K562 (cell line): ENCODE measurements around the gene SLC1A4. TPM values are rescaled to one million over a fixed set of nuclear protein-coding genes. Genes with fewer than 3 reads are reported as not detected.

Experiments used
- ATAC-seq: fragments of 200-7000 bp; cut with Tn5 transposase; 3 replicates; pipeline ENCODE4 v1.9.1; 2020; ENCODE audit warnings: moderate library complexity
- BruUV-seq: library from RNA; stranded (reverse); fragments of 400-500 nt; replicated peaks from 2 replicates; lab custom pipeline; 2021; lab: Mats Ljungman, UMichigan
- CTCF ChIA-PET: fragments of 300-600 bp; formaldehyde crosslinking; extraction: SDS; loops from one replicate; lab custom pipeline; 2021; ENCODE audit warnings: low intra/inter-chr PET ratio; lab: Yijun Ruan, JAX
- POLR2A ChIA-PET: fragments of 300-600, 350-650 bp; sonication (Branson Sonifier 250); formaldehyde crosslinking; extraction: SDS; loops from one replicate; lab custom pipeline; 2021; ENCODE audit warnings: antibody characterized with exemption, inconsistent platforms; lab: Yijun Ruan, JAX
- DNase-seq, 4 experiments: peaks; one replicate each; pipeline versions ENCODE4 v3.0.0 to v3.0.0-alpha.2; 2011 to 2018; ENCODE audit warnings: low spot score in 3 of 4, mixed read lengths in 3 of 4; ENCODE audit errors: extremely low read depth in 1 of 4
- FAIRE-seq: peaks from 2 replicates; lab custom pipeline; 2011; peaks lifted over from hg19 to GRCh38; lab: Jason Lieb, UNC
- H2AFZ ChIP-seq: 2 replicates; pipeline ENCODE4 v1.6.0; 2011; ENCODE audit warnings: low read depth, low read length, control low read depth, inconsistent platforms
- H3K27ac ChIP-seq: fragments of 200-600 bp; 3 replicates; pipeline ENCODE4 v1.8.0; 2011; ENCODE audit warnings: low read depth, mild to moderate bottlenecking, control low read depth, inconsistent platforms, low read length, moderate library complexity, mixed read lengths; ENCODE audit errors: extremely low read depth
- H3K27me3 ChIP-seq, 2 experiments: fragments of 300-600 bp in 1 of 2; 2 replicates in 1 of 2; 3 replicates in 1 of 2; pipeline versions ENCODE4 v1.6.0 to v1.8.0; 2011; ENCODE audit warnings: inconsistent platforms in 2 of 2, low read length in 2 of 2, mild to moderate bottlenecking in 1 of 2, mixed read lengths in 1 of 2, moderate library complexity in 1 of 2; ENCODE audit not compliant: control insufficient read depth in 2 of 2, insufficient read depth in 2 of 2
- H3K36me3 ChIP-seq: fragments of 300-600 bp; 3 replicates; pipeline ENCODE4 v1.8.0; 2011; ENCODE audit warnings: mild to moderate bottlenecking, low read length, inconsistent platforms; ENCODE audit not compliant: control insufficient read depth, insufficient read depth
- H3K4me1 ChIP-seq, 2 experiments: fragments of 200-600 bp in 1 of 2; replicated peaks in 1 of 2; 2 replicates in 1 of 2; 3 replicates in 1 of 2; pipeline versions ENCODE4 v1.5.1 to v1.8.0; 2011; ENCODE audit warnings: inconsistent platforms in 2 of 2, low read length in 2 of 2, mild to moderate bottlenecking in 1 of 2, mixed read lengths in 1 of 2, moderate library complexity in 1 of 2; ENCODE audit not compliant: control insufficient read depth in 2 of 2, insufficient read depth in 2 of 2
- H3K4me2 ChIP-seq: 2 replicates; pipeline ENCODE4 v1.6.1; 2011; ENCODE audit warnings: low read length, control low read depth, inconsistent platforms, mixed read lengths; ENCODE audit not compliant: insufficient read depth
- H3K4me3 ChIP-seq: fragments of 200-600 bp; sonication (generic), shearing (Covaris generic); 2 replicates; pipeline ENCODE4 v1.5.1; 2016; ENCODE audit warnings: control low read depth, inconsistent platforms
- H3K79me2 ChIP-seq: fragments of 200-600 bp; 3 replicates; pipeline ENCODE4 v1.8.0; 2011; ENCODE audit warnings: low read length, inconsistent platforms; ENCODE audit not compliant: control insufficient read depth, insufficient read depth
- H3K9ac ChIP-seq, 2 experiments: 2 replicates each; pipeline versions ENCODE4 v1.6.0 to v1.6.1; 2011; ENCODE audit warnings: low read depth in 2 of 2, low read length in 2 of 2, control low read depth in 1 of 2, inconsistent platforms in 1 of 2, mild to moderate bottlenecking in 1 of 2, mixed read lengths in 1 of 2; ENCODE audit not compliant: insufficient read depth in 1 of 2
- H3K9me1 ChIP-seq: one replicate; pipeline ENCODE4 v1.6.0; 2011; ENCODE audit warnings: inconsistent platforms, mild to moderate bottlenecking, low read length, moderate library complexity; ENCODE audit not compliant: control insufficient read depth, insufficient read depth
- H3K9me3 ChIP-seq: replicated peaks from 2 replicates; pipeline ENCODE4 v1.5.1; 2011; ENCODE audit warnings: low read depth, low read length, inconsistent platforms; ENCODE audit not compliant: control insufficient read depth, insufficient read depth
- H4K20me1 ChIP-seq: replicated peaks from 2 replicates; pipeline ENCODE4 v1.6.1; 2011; ENCODE audit warnings: low read length, inconsistent platforms, mixed read lengths; ENCODE audit not compliant: control insufficient read depth, insufficient read depth
- MAZ ChIP-seq, 2 experiments: fragments of 450-650 bp in 1 of 2; sonication (generic) in 1 of 2; formaldehyde crosslinking; IDR thresholded peaks in 1 of 2; conservative IDR thresholded peaks in 1 of 2; 2 replicates each; pipeline versions ENCODE4 v1.4.0 to v1.5.0; 2020; ENCODE audit warnings: mild to moderate bottlenecking in 1 of 2, missing genetic modification reagents in 1 of 2
- NBN ChIP-seq: fragments of 450-650 bp; IDR thresholded peaks from 2 replicates; pipeline ENCODE4 v1.6.1; 2016; ENCODE audit warnings: low read depth, mild to moderate bottlenecking
- PHF20 ChIP-seq: fragments of 450-650 bp; IDR thresholded peaks from 2 replicates; pipeline ENCODE4 v1.6.1; 2018; ENCODE audit not compliant: partially characterized antibody
- SMARCE1 ChIP-seq: fragments of 450-650 bp; IDR thresholded peaks from 2 replicates; pipeline ENCODE4 v1.7.1; 2016; ENCODE audit warnings: mild to moderate bottlenecking
- TGIF2 ChIP-seq: sonication (generic); formaldehyde crosslinking; IDR thresholded peaks from 2 replicates; pipeline ENCODE4 v1.8.1; 2022; ENCODE audit warnings: mild to moderate bottlenecking, missing genetic modification reagents, moderate library complexity
- ZC3H4 ChIP-seq: sonication (generic); formaldehyde crosslinking; IDR thresholded peaks from 2 replicates; pipeline ENCODE4 v1.9.0; 2021; ENCODE audit warnings: missing genetic modification reagents, borderline replicate concordance
- ZZZ3 ChIP-seq: fragments of 450-650 bp; IDR thresholded peaks from 2 replicates; pipeline ENCODE4 v1.6.1; 2016; ENCODE audit warnings: antibody characterized with exemption, mild to moderate bottlenecking, moderate library complexity
- WGBS: fragments of 100-300 bp; shearing (Covaris generic); methylation state at CpG from one replicate; pipeline ENCODE4 v1.1.6; 2016; ENCODE audit warnings: low coverage, mixed read lengths; ENCODE audit not compliant: insufficient coverage; ENCODE audit errors: missing lambda C conversion rate; 5-methylcytosine and 5-hydroxymethylcytosine counted together
- in situ Hi-C: fragments of 300-500 bp; cut with MboI; formaldehyde crosslinking; loops from 4 replicates; pipeline ENCODE4 v1.15.0; 2018; ENCODE audit warnings: inconsistent platforms, mixed read lengths
- intact Hi-C: fragments of 100-400 bp; cut with micrococcal nuclease; formaldehyde crosslinking; loops from 2 replicates; pipeline ENCODE4 v1.14.2; 2022
- polyA plus RNA-seq, 8 experiments: library from polyadenylated mRNA; depleted of rRNA in 4 of 8; stranded (reverse) in 5 of 8; unstranded in 3 of 8; fragments of >200 nt; fragmentation: Nextera tagmentation in 2 of 8; fragmentation: Illumina TruSeq in 1 of 8; extraction: Ambion mirVana in 2 of 8; extraction: Trizol in 1 of 8; gene quantifications; 2 replicates each; pipeline versions ENCODE4 v1.2.1 to v1.2.3, GENCODE V29; 2011 to 2014; ENCODE audit warnings: inconsistent platforms in 1 of 8, missing spikeins in 1 of 8
- total RNA-seq, 7 experiments: library from RNA; depleted of rRNA in 6 of 7; stranded (reverse); fragments of >200 nt in 6 of 7; fragmentation: Illumina TruSeq in 2 of 7; extraction: Trizol in 2 of 7; gene quantifications; 2 replicates each; pipeline versions ENCODE4 v1.2.1 to v1.2.3, GENCODE V29; 2011 to 2021; ENCODE audit warnings: low replicate concordance in 1 of 7
- TF ChIP-seq, protein P1 (sequence below), 2 experiments: IDR thresholded peaks; 2 replicates each; pipeline ENCODE4 v1.6.1; 2012; ENCODE audit warnings: improper control_type of control experiment in 2 of 2, low read depth in 2 of 2, low read length in 2 of 2, borderline replicate concordance in 1 of 2
- TF ChIP-seq, protein P2 (sequence below): fragments of 250-450 bp; sonication (Bioruptor Pico); IDR thresholded peaks from 2 replicates; pipeline ENCODE4 v1.5.0; 2021
- TF ChIP-seq, protein P3 (sequence below), 2 experiments: fragments of 450-650 bp; formaldehyde crosslinking in 1 of 2; IDR thresholded peaks; 2 replicates each; pipeline versions ENCODE4 v1.4.0 to v1.6.1; 2014 to 2020; ENCODE audit warnings: mild to moderate bottlenecking in 2 of 2, borderline replicate concordance in 1 of 2, low read depth in 1 of 2

SLC1A4 gene
- total and polyA plus RNA-seq, 9 of the 15 experiments (the other 6 are each of a cell fraction or from before 2014, with no cell fraction given), result 4.4 to 24.0 (median 10.9) TPM

DNA sequence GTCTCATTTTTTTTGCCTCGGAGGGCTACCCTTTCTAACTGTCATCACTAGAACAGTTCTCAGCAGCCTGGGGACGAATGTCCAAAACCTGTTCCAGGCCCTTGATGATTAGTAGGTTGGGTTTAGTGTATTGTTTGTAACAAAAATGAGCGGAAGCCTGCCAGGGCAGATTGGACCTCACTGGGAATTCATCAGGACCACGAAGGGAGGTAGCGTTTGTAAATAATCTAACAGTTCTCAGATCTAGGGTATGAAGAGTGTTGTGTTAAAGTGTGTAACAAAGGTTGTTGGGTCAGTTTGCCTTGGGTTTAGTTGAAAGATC, 67.8 kb downstream of the SLC1A4 start:
- 0% methylated on average over 4 of the region's 5 CpGs for WGBS
- CTCF ChIA-PET, result no interaction called here
- BruUV-seq, result no TSS peak
- no peak for DNase-seq
- intact Hi-C loops (loop anchor here (2.0 kb wide), 2 partner anchors 68 to 172 kb away; partner anchors contain the start of gene SLC1A4), in situ Hi-C loops (no loop called here)
- no peak for ATAC-seq
- Histone ChIP-seq H3K9me1 (no peaks in the 10 kb centered on the region), H3K4me2 (peak overlapping the region; percentile 81), H3K9me3 (no peaks in the 10 kb centered on the region), H3K36me3 (no peaks in the 10 kb centered on the region; the same call in 2 of the 3 replicates), H3K4me3 (peak overlapping the region; percentile 73), H3K27me3 (no peaks in the 10 kb centered on the region), H3K27ac (peak overlapping the region; percentile 81), H3K79me2 (peaks cover 24% of the 10 kb centered on the region), H3K4me1 (peaks cover 12 to 33% of the 10 kb centered on the region in 2 experiments; a peak in 4 of 5 replicates), H3K9ac (peak overlapping the region; percentile 64 to 94), H2AFZ (peak overlapping the region; percentile 95), H4K20me1 (peaks cover 10% of the 10 kb centered on the region)
- FAIRE-seq, result peak; percentile 85
- POLR2A ChIA-PET, result interaction anchor here (0.6 to 2.3 kb wide), 12 partner anchors 10 to 404 kb away, joined by 3 to 9 read pairs (median 4); partner anchors contain the start of genes RAB1A and SERTAD2
- TF ChIP-seq, protein P1, sequence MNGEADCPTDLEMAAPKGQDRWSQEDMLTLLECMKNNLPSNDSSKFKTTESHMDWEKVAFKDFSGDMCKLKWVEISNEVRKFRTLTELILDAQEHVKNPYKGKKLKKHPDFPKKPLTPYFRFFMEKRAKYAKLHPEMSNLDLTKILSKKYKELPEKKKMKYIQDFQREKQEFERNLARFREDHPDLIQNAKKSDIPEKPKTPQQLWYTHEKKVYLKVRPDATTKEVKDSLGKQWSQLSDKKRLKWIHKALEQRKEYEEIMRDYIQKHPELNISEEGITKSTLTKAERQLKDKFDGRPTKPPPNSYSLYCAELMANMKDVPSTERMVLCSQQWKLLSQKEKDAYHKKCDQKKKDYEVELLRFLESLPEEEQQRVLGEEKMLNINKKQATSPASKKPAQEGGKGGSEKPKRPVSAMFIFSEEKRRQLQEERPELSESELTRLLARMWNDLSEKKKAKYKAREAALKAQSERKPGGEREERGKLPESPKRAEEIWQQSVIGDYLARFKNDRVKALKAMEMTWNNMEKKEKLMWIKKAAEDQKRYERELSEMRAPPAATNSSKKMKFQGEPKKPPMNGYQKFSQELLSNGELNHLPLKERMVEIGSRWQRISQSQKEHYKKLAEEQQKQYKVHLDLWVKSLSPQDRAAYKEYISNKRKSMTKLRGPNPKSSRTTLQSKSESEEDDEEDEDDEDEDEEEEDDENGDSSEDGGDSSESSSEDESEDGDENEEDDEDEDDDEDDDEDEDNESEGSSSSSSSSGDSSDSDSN (IDR thresholded peaks at IDR 0.05; ENCODE audit: borderline replicate concordance in 1 of 2, low read depth in 2 of 2, low read length in 2 of 2), result 0 out of 4 replicates have a peak, but pooled peaks of 1 of the 2 experiments have one; percentile 5
- TF ChIP-seq, protein P2, sequence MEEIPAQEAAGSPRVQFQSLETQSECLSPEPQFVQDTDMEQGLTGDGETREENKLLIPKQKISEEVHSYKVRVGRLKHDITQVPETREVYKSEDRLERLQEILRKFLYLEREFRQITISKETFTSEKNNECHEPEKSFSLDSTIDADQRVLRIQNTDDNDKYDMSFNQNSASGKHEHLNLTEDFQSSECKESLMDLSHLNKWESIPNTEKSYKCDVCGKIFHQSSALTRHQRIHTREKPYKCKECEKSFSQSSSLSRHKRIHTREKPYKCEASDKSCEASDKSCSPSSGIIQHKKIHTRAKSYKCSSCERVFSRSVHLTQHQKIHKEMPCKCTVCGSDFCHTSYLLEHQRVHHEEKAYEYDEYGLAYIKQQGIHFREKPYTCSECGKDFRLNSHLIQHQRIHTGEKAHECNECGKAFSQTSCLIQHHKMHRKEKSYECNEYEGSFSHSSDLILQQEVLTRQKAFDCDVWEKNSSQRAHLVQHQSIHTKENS, result no peak
- TF ChIP-seq PHF20 (no peak), ZC3H4 (CRISPR knock-in tag) (no peak), MAZ (CRISPR knock-in tag; conservative IDR thresholded peaks at IDR 0.05 in 1 of 2, IDR thresholded peaks at IDR 0.05 in 1 of 2) (no peak), TGIF2 (CRISPR knock-in tag) (0 out of 2 replicates have a peak, but pooled peaks have one; percentile 23), SMARCE1 (peak; percentile 27; the same call in 1 of the 2 replicates), ZZZ3 (no peak), NBN (0 out of 2 replicates have a peak, but pooled peaks have one; percentile 30)
- TF ChIP-seq, protein P3, sequence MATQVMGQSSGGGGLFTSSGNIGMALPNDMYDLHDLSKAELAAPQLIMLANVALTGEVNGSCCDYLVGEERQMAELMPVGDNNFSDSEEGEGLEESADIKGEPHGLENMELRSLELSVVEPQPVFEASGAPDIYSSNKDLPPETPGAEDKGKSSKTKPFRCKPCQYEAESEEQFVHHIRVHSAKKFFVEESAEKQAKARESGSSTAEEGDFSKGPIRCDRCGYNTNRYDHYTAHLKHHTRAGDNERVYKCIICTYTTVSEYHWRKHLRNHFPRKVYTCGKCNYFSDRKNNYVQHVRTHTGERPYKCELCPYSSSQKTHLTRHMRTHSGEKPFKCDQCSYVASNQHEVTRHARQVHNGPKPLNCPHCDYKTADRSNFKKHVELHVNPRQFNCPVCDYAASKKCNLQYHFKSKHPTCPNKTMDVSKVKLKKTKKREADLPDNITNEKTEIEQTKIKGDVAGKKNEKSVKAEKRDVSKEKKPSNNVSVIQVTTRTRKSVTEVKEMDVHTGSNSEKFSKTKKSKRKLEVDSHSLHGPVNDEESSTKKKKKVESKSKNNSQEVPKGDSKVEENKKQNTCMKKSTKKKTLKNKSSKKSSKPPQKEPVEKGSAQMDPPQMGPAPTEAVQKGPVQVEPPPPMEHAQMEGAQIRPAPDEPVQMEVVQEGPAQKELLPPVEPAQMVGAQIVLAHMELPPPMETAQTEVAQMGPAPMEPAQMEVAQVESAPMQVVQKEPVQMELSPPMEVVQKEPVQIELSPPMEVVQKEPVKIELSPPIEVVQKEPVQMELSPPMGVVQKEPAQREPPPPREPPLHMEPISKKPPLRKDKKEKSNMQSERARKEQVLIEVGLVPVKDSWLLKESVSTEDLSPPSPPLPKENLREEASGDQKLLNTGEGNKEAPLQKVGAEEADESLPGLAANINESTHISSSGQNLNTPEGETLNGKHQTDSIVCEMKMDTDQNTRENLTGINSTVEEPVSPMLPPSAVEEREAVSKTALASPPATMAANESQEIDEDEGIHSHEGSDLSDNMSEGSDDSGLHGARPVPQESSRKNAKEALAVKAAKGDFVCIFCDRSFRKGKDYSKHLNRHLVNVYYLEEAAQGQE (IDR thresholded peaks at IDR 0.05; ENCODE audit: borderline replicate concordance), result no peak; the same call in 1 of the 2 replicates
- TF ChIP-seq, protein P3 (CRISPR knock-in tag; IDR thresholded peaks at IDR 0.05; ENCODE audit: low read depth), result no peak
